GM12873 (cell line): ENCODE results near the gene PIEZO2.

Experiments
- CTCF ChIP-seq: IDR thresholded peaks from 2 replicates; pipeline ENCODE4 v1.5.1; 2012; ENCODE audit warnings: low read depth, mild to moderate bottlenecking, moderate library complexity, low read length, control low read depth; ENCODE audit not compliant: insufficient read depth; ENCODE audit errors: missing control alignments

Gene PIEZO2

GRCh38 chr18:10775026-10775425 lies 374.3 kb downstream of the PIEZO2 start:
- no peak for TF ChIP-seq CTCF

DNA sequence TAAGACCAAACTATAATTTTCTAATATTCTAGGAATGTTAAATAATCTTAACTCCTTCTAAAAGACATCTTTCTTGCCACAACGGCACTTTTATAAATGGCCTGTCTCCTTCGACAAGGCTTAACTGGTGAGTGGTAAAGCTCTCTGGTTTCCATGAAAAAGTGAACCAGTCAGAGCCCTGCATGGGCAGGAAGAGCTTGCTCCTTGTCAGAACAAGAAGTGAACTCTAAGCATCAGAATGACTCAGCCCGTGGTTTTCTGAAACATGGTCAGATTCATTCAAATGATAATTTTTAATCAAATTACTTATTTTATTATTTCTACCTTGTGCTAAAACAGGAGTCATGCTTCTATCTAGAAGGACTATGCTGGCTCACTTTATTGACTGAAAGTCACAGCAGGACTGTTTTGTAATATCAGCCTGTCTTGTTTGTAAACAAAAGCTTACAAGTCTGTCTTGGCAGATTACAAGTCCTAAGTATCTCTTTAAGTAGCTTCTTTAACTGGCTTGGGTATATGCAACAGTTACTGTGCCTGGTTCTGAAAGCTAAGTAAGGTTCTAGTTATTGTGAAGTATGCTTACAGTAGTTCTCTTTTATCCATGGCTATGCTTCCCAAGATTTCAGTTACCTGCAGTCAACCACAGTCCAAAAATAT lies 378.2 kb downstream of the PIEZO2 start:
- no peak for TF ChIP-seq CTCF

DNA sequence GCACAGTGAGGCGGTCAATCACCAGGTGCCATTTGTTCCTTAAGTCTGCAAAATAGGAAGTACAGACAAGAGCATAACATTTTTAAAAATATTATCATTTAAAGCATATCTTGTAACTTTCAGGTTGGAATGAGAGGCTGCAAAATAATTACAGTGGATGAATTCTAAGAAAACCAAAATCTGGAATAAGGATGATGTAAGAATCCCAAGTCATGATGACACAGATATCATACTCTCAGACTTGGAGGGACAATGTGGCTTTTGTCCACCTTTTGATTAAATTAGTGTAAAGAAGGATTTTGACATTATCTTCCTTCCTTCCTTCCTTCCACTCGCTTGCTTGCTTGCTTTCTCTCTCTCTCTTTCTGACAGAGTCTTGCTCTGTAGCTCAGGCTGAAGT lies 379.1 kb downstream of the PIEZO2 start:
- no peak for TF ChIP-seq CTCF

GRCh38 chr18:10768221-10768620 lies 381.1 kb downstream of the PIEZO2 start:
- TF ChIP-seq CTCF: no peak

- TF ChIP-seq CTCF: no peak
Measured at GRCh38 chr18:10767658-10768057, 381.7 kb downstream of the PIEZO2 start.

- no peak for TF ChIP-seq CTCF
Measured at GRCh38 chr18:10760986-10761385, 388.4 kb downstream of the PIEZO2 start.

DNA sequence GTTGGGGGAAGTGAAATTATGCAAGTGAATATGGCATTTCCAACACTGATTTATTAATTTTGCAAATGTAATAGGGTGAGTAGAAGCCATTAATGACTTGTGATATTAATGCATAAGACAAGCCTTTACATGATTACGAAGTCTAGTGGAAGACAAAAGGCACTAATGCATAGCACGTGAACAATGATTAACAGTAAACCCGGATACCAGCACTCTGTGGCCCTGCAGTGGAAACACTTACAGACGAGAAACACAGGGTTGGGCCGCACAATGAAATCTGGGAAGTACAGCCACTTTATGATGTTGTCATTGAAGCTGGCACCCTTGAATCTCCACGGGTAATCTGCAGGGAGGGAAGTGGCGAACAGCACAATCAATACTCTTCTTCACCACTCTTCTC lies 390.1 kb downstream of the PIEZO2 start:
- TF ChIP-seq CTCF: no peak
